H9 (cell line): Measurements from ENCODE around the gene CCDC170. TPM values are rescaled to one million over a fixed set of nuclear protein-coding genes. Genes with fewer than 3 reads are reported as not detected.

Experiments
- DNase-seq: peaks from one replicate; pipeline ENCODE4 v3.0.0-alpha.2; 2017
- H2AFZ ChIP-seq: one replicate; pipeline ENCODE4 v1.6.1; 2013; ENCODE audit warnings: mild to moderate bottlenecking, low read length, control low read depth, moderate library complexity
- H2AK5ac ChIP-seq: 2 replicates; pipeline ENCODE4 v1.6.1; 2013; ENCODE audit warnings: low read length, control low read depth, mixed read lengths; ENCODE audit not compliant: insufficient read length
- H2BK120ac ChIP-seq: one replicate; pipeline ENCODE4 v1.6.1; 2013; ENCODE audit warnings: low read depth, mild to moderate bottlenecking, low read length, control low read depth, inconsistent platforms; ENCODE audit not compliant: poor library complexity, severe bottlenecking
- H2BK12ac ChIP-seq: 2 replicates; pipeline ENCODE4 v1.6.1; 2013; ENCODE audit warnings: low read length, control low read depth, mixed read lengths, low read depth; ENCODE audit not compliant: insufficient read length
- H2BK15ac ChIP-seq: 2 replicates; pipeline ENCODE4 v1.6.1; 2013; ENCODE audit warnings: low read depth, low read length, control low read depth
- H2BK20ac ChIP-seq: one replicate; pipeline ENCODE4 v1.6.1; 2013; ENCODE audit warnings: low read depth, mild to moderate bottlenecking, low read length, control low read depth, inconsistent platforms; ENCODE audit not compliant: poor library complexity, severe bottlenecking
- H2BK5ac ChIP-seq: 2 replicates; pipeline ENCODE4 v1.6.1; 2013; ENCODE audit warnings: low read length, control low read depth, mixed read lengths; ENCODE audit not compliant: insufficient read length
- H3K14ac ChIP-seq: 2 replicates; pipeline ENCODE4 v1.6.1; 2013; ENCODE audit warnings: low read length, control low read depth; ENCODE audit not compliant: insufficient read depth
- H3K18ac ChIP-seq: 2 replicates; pipeline ENCODE4 v1.6.1; 2013; ENCODE audit warnings: low read depth, mild to moderate bottlenecking, mixed read lengths, low read length, control low read depth; ENCODE audit not compliant: insufficient read length
- H3K23ac ChIP-seq: 2 replicates; pipeline ENCODE4 v1.6.1; 2013; ENCODE audit warnings: low read length, control low read depth, mixed read lengths, low read depth; ENCODE audit not compliant: insufficient read length
- H3K23me2 ChIP-seq: 2 replicates; pipeline ENCODE4 v1.6.1; 2013; ENCODE audit warnings: low read depth, mild to moderate bottlenecking, mixed read lengths, low read length, control low read depth; ENCODE audit not compliant: insufficient read length, poor library complexity, severe bottlenecking
- H3K27ac ChIP-seq: 2 replicates; pipeline ENCODE4 v1.5.1; 2013; ENCODE audit warnings: low read length, control low read depth, mixed read lengths, low read depth; ENCODE audit not compliant: insufficient read length
- H3K27me3 ChIP-seq: 2 replicates; pipeline ENCODE4 v1.6.1; 2013; ENCODE audit warnings: low read length, control low read depth, inconsistent platforms; ENCODE audit not compliant: insufficient read depth
- H3K4ac ChIP-seq: 2 replicates; pipeline ENCODE4 v1.6.1; 2013; ENCODE audit warnings: low read depth, mild to moderate bottlenecking, control low read depth, inconsistent platforms, low read length, moderate library complexity
- H3K4me1 ChIP-seq: 2 replicates; pipeline ENCODE4 v1.6.1; 2013; ENCODE audit warnings: low read length, control low read depth, inconsistent platforms; ENCODE audit not compliant: insufficient read depth
- H3K4me2 ChIP-seq: 2 replicates; pipeline ENCODE4 v1.6.1; 2013; ENCODE audit warnings: low read length, control low read depth, mixed read lengths; ENCODE audit not compliant: insufficient read length, insufficient read depth
- H3K56ac ChIP-seq: 2 replicates; pipeline ENCODE4 v1.6.1; 2013; ENCODE audit warnings: low read depth, mild to moderate bottlenecking, mixed read lengths, low read length, control low read depth; ENCODE audit not compliant: insufficient read length
- H3K79me1 ChIP-seq: 2 replicates; pipeline ENCODE4 v1.6.1; 2013; ENCODE audit warnings: low read depth, mild to moderate bottlenecking, moderate library complexity, low read length, control low read depth, inconsistent platforms; ENCODE audit not compliant: insufficient read depth, poor library complexity, severe bottlenecking
- H3K79me2 ChIP-seq: 2 replicates; pipeline ENCODE4 v1.6.1; 2013; ENCODE audit warnings: low read length, control low read depth, inconsistent platforms; ENCODE audit not compliant: insufficient read depth
- H3K9ac ChIP-seq: 2 replicates; pipeline ENCODE4 v1.6.1; 2013; ENCODE audit warnings: low read length, control low read depth, mixed read lengths; ENCODE audit not compliant: insufficient read length; ENCODE audit errors: extremely low read depth
- H3K9me3 ChIP-seq: one replicate; pipeline ENCODE4 v1.6.1; 2013; ENCODE audit warnings: low read depth, low read length, inconsistent platforms; ENCODE audit not compliant: control insufficient read depth
- H3T11ph ChIP-seq: one replicate; pipeline ENCODE4 v1.6.1; 2013; ENCODE audit warnings: mild to moderate bottlenecking, low read length, control low read depth, inconsistent platforms
- H4K20me1 ChIP-seq: one replicate; pipeline ENCODE4 v1.6.1; 2013; ENCODE audit not compliant: control insufficient read depth, insufficient read length, insufficient read depth
- H4K5ac ChIP-seq: 2 replicates; pipeline ENCODE4 v1.6.1; 2013; ENCODE audit warnings: low read depth, mild to moderate bottlenecking, mixed read lengths, low read length, control low read depth; ENCODE audit not compliant: insufficient read length
- H4K8ac ChIP-seq: replicated peaks from 2 replicates; pipeline ENCODE4 v1.6.1; 2013; ENCODE audit warnings: low read length, control low read depth, mixed read lengths, low read depth; ENCODE audit not compliant: insufficient read length
- H4K91ac ChIP-seq: 2 replicates; pipeline ENCODE4 v1.6.1; 2013; ENCODE audit warnings: low read depth, mild to moderate bottlenecking, moderate library complexity, mixed read lengths, low read length, control low read depth; ENCODE audit not compliant: insufficient read length
- H3K27ac Mint-ChIP-seq, 3 experiments: 2 replicates in 2 of 3; 3 replicates in 1 of 3; pipeline ENCODE4 v1.8.0; 2020 to 2021; ENCODE audit warnings: mixed read lengths in 3 of 3, mild to moderate bottlenecking in 1 of 3, moderate library complexity in 1 of 3
- H3K27me3 Mint-ChIP-seq: 2 replicates; pipeline ENCODE4 v1.8.0; 2021; ENCODE audit warnings: low read depth, mild to moderate bottlenecking, moderate library complexity, mixed read lengths
- H3K36me3 Mint-ChIP-seq, 3 experiments: 2 replicates in 2 of 3; 3 replicates in 1 of 3; pipeline ENCODE4 v1.8.0; 2020 to 2021; ENCODE audit warnings: low read depth in 3 of 3, mixed read lengths in 3 of 3; ENCODE audit not compliant: insufficient read depth in 1 of 3
- H3K4me1 Mint-ChIP-seq, 2 experiments: 2 replicates each; pipeline ENCODE4 v1.8.0; 2020; ENCODE audit warnings: mixed read lengths in 2 of 2
- H3K4me3 Mint-ChIP-seq, 2 experiments: 2 replicates in 1 of 2; 3 replicates in 1 of 2; pipeline ENCODE4 v1.8.0; 2020 to 2021; ENCODE audit warnings: mild to moderate bottlenecking in 2 of 2, mixed read lengths in 2 of 2, moderate library complexity in 1 of 2
- H3K9me3 Mint-ChIP-seq, 2 experiments: 2 replicates in 1 of 2; 3 replicates in 1 of 2; pipeline ENCODE4 v1.8.0; 2020; ENCODE audit warnings: mild to moderate bottlenecking in 2 of 2, mixed read lengths in 2 of 2, moderate library complexity in 1 of 2
- WGBS: extraction: QIAGEN DNeasy Blood & Tissue Kit; methylation state at CpG from one replicate; pipeline ENCODE4 v1.1.7; 2013; ENCODE audit warnings: missing lambda C conversion rate, low lambda C conversion rate, mixed read lengths; ENCODE audit not compliant: insufficient read length; ENCODE audit errors: extremely low coverage; 5-methylcytosine and 5-hydroxymethylcytosine counted together
- total RNA-seq: library from RNA; stranded (reverse); gene quantifications from 2 replicates; pipeline ENCODE4 v1.2.1, GENCODE V29; 2021
- TF ChIP-seq, protein P1 (sequence below): fragments of 200-600 bp; sonication (generic); conservative IDR thresholded peaks from 3 replicates; pipeline ENCODE4 v1.8.0; 2021; ENCODE audit warnings: antibody characterized with exemption, mild to moderate bottlenecking

CCDC170 gene
- total RNA-seq, 1 experiment from 2014 or later, result 0.07 TPM

DNA sequence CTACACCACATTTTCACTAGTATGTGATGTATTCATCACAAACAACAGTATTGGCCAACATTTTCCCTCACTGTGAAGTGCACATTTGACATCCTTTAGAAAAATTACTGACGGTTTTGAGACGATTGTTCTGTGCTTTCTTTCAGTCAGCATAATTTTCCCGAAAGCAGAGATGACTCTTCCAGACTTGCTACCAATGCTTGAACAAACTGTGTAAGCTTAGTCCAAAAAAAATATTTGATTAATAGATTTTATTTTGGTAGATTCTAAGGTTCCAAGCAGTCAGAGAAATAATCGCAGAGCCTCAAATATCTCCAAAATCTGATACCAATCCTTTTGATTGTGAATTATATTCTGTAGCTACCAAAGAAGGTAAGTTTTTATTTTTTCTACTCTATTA is 162.6 kb downstream of the CCDC170 start:
- no peak overlapping the region for H3K4ac ChIP-seq
- WGBS, result no CpG with 5 or more reads among the region's 4 CpGs
- no peak overlapping the region for H3K27ac ChIP-seq
- no peaks in the 10 kb centered on the region for H3K79me1 ChIP-seq
- Mint-ChIP-seq H3K27ac (no peak overlapping the region), H3K27me3 (no peaks in the 10 kb centered on the region), H3K4me1 (peaks cover 4 to 5% of the 10 kb centered on the region in 2 experiments; a peak in 3 of 4 replicates), H3K4me3 (no peak overlapping the region), H3K36me3 (peaks cover 2 to 21% (median 8%) of the 10 kb centered on the region in 3 experiments; a peak in 6 of 7 replicates), H3K9me3 (peaks cover 16 to 17% of the 10 kb centered on the region in 2 experiments)
- H2BK20ac ChIP-seq, result no peak overlapping the region
- no peak overlapping the region for H3K14ac ChIP-seq
- H4K8ac ChIP-seq, result no peak overlapping the region
- TF ChIP-seq, protein P1, sequence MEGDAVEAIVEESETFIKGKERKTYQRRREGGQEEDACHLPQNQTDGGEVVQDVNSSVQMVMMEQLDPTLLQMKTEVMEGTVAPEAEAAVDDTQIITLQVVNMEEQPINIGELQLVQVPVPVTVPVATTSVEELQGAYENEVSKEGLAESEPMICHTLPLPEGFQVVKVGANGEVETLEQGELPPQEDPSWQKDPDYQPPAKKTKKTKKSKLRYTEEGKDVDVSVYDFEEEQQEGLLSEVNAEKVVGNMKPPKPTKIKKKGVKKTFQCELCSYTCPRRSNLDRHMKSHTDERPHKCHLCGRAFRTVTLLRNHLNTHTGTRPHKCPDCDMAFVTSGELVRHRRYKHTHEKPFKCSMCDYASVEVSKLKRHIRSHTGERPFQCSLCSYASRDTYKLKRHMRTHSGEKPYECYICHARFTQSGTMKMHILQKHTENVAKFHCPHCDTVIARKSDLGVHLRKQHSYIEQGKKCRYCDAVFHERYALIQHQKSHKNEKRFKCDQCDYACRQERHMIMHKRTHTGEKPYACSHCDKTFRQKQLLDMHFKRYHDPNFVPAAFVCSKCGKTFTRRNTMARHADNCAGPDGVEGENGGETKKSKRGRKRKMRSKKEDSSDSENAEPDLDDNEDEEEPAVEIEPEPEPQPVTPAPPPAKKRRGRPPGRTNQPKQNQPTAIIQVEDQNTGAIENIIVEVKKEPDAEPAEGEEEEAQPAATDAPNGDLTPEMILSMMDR, result no peak
- no peak for DNase-seq
- no peak overlapping the region for H2BK15ac ChIP-seq
- H3K4me1 ChIP-seq, result no peaks in the 10 kb centered on the region
- H3K9me3 ChIP-seq, result no peaks in the 10 kb centered on the region
- no peaks in the 10 kb centered on the region for H3K79me2 ChIP-seq
- no peak overlapping the region for H2AFZ ChIP-seq
- no peak overlapping the region for H4K5ac ChIP-seq
- H3K27me3 ChIP-seq, result no peaks in the 10 kb centered on the region
- H2BK120ac ChIP-seq, result no peak overlapping the region
- H2BK12ac ChIP-seq, result no peak overlapping the region
- no peak overlapping the region for H3K4me2 ChIP-seq
- H3K56ac ChIP-seq, result no peak overlapping the region
- H3K9ac ChIP-seq, result no peak overlapping the region
- no peak overlapping the region for H4K91ac ChIP-seq
- no peak overlapping the region for H2BK5ac ChIP-seq
- no peak overlapping the region for H3T11ph ChIP-seq
- H3K23ac ChIP-seq, result no peak overlapping the region
- no peak overlapping the region for H2AK5ac ChIP-seq
- no peaks in the 10 kb centered on the region for H3K23me2 ChIP-seq
- no peak overlapping the region for H3K18ac ChIP-seq
- no peaks in the 10 kb centered on the region for H4K20me1 ChIP-seq
